ENCODE results near the gene CREB3L1. TPM values are rescaled to one million over a fixed set of nuclear protein-coding genes. Genes with fewer than 3 reads are reported as not detected.

The CREB3L1 gene
- total RNA-seq, 6 experiments from 2014 or later: 0.07 to 0.37 (median 0.24) TPM

- peak; percentile 83 to 87 (median 85) for DNase-seq
- no peaks in the 10 kb centered on the region for H3K9me3 ChIP-seq
- ATAC-seq: peak; percentile 76 to 85 (median 80)
- no peak for TF ChIP-seq POLR2A (IDR thresholded peaks at IDR 0.05)
- TF ChIP-seq, protein P1, sequence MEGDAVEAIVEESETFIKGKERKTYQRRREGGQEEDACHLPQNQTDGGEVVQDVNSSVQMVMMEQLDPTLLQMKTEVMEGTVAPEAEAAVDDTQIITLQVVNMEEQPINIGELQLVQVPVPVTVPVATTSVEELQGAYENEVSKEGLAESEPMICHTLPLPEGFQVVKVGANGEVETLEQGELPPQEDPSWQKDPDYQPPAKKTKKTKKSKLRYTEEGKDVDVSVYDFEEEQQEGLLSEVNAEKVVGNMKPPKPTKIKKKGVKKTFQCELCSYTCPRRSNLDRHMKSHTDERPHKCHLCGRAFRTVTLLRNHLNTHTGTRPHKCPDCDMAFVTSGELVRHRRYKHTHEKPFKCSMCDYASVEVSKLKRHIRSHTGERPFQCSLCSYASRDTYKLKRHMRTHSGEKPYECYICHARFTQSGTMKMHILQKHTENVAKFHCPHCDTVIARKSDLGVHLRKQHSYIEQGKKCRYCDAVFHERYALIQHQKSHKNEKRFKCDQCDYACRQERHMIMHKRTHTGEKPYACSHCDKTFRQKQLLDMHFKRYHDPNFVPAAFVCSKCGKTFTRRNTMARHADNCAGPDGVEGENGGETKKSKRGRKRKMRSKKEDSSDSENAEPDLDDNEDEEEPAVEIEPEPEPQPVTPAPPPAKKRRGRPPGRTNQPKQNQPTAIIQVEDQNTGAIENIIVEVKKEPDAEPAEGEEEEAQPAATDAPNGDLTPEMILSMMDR (IDR thresholded peaks at IDR 0.05): peak; percentile 96 to 100 (median 100)
- peaks cover 0 to 24% (median 7%) of the 10 kb centered on the region in 4 donors for H3K4me1 ChIP-seq
- intact Hi-C loops (cut with DNase I): loop anchor here in 1 of 2 donors (5.0 kb wide), 1 partner anchor 78 kb away; no protein-coding TSS in a partner anchor
- 58% methylated on average over 8 of the region's 46 CpGs for WGBS (ENCODE audit: insufficient coverage, low coverage, low lambda C conversion rate, missing lambda C conversion rate)
- H3K27ac ChIP-seq: peak overlapping the region in 2 of 3 donors; percentile 15 to 84
- H3K36me3 ChIP-seq: no peaks in the 10 kb centered on the region
- H3K27me3 ChIP-seq: peaks cover 0 to 24% of the 10 kb centered on the region in 2 donors
- peak overlapping the region in 2 of 3 donors; percentile 20 to 32 for H3K4me3 ChIP-seq
These were observed 38.3 kb upstream of the CREB3L1 start for GRCh38 chr11:46238967-46239800.

- 47% methylated on average over 4 of the region's 4 CpGs for WGBS (ENCODE audit: insufficient coverage, low coverage, low lambda C conversion rate, missing lambda C conversion rate)
- ATAC-seq: no peak
- H3K27me3 ChIP-seq: peaks cover 0 to 24% of the 10 kb centered on the region in 2 donors
- no peak for DNase-seq
- intact Hi-C loops (cut with DNase I): loop anchor here in 1 of 2 donors (5.0 kb wide), 1 partner anchor 78 kb away; no protein-coding TSS in a partner anchor
- H3K27ac ChIP-seq: no peak overlapping the region
- TF ChIP-seq, protein P1 (IDR thresholded peaks at IDR 0.05): no peak
- no peak for TF ChIP-seq POLR2A (IDR thresholded peaks at IDR 0.05)
- H3K4me1 ChIP-seq: peaks cover 0 to 24% (median 7%) of the 10 kb centered on the region in 4 donors
- no peaks in the 10 kb centered on the region for H3K9me3 ChIP-seq
- no peaks in the 10 kb centered on the region for H3K36me3 ChIP-seq
- no peak overlapping the region for H3K4me3 ChIP-seq
These were observed 37.7 kb upstream of the CREB3L1 start for GRCh38 chr11:46239801-46240061.

GRCh38 chr11:46240371-46240770 lies 37.1 kb upstream of the CREB3L1 start:
- no peak for TF ChIP-seq POLR2A (IDR thresholded peaks at IDR 0.05)
- TF ChIP-seq, protein P1 (IDR thresholded peaks at IDR 0.05): no peak
- Histone ChIP-seq H3K27ac (no peak overlapping the region), H3K4me1 (peaks cover 0 to 24% (median 7%) of the 10 kb centered on the region in 4 donors), H3K27me3 (peaks cover 0 to 24% of the 10 kb centered on the region in 2 donors), H3K9me3 (no peaks in the 10 kb centered on the region), H3K36me3 (no peaks in the 10 kb centered on the region), H3K4me3 (no peak overlapping the region)
- no peak for DNase-seq
- 76% methylated on average over 2 of the region's 2 CpGs for WGBS (ENCODE audit: insufficient coverage, low coverage, low lambda C conversion rate, missing lambda C conversion rate)
- intact Hi-C loops (cut with DNase I): no loop called here
- ATAC-seq: no peak

- intact Hi-C loops (cut with DNase I): no loop called here
- Histone ChIP-seq H3K36me3 (no peaks in the 10 kb centered on the region), H3K27me3 (peaks cover 0 to 24% of the 10 kb centered on the region in 2 donors), H3K9me3 (no peaks in the 10 kb centered on the region), H3K4me3 (no peak overlapping the region), H3K27ac (no peak overlapping the region), H3K4me1 (peaks cover 0 to 24% (median 7%) of the 10 kb centered on the region in 4 donors)
- 89% methylated on average over 6 of the region's 7 CpGs for WGBS (ENCODE audit: insufficient coverage, low coverage, low lambda C conversion rate, missing lambda C conversion rate)
- no peak for ATAC-seq
- TF ChIP-seq POLR2A (IDR thresholded peaks at IDR 0.05): no peak
- TF ChIP-seq, protein P1 (IDR thresholded peaks at IDR 0.05): no peak
- no peak for DNase-seq
These were observed 36.6 kb upstream of the CREB3L1 start for GRCh38 chr11:46240861-46241260.

Measured in right lobe of liver (tissue), 6 donors.